OCI-LY7 (cell line): ENCODE data around the gene MVK.

Experiments
- EZH2phosphoT487 ChIP-seq: fragments of 200-600 bp; sonication (generic); IDR thresholded peaks from 2 replicates; pipeline ENCODE4 v1.6.1; 2018; ENCODE audit warnings: low read depth, borderline replicate concordance, mild to moderate bottlenecking, mixed run types, antibody characterized with exemption, low read length, moderate library complexity, mixed read lengths
- TF ChIP-seq, protein P1 (sequence below): fragments of 200-600 bp; sonication (generic); conservative IDR thresholded peaks from 2 replicates; pipeline ENCODE4 v1.5.1; 2014; ENCODE audit warnings: mild to moderate bottlenecking, antibody characterized with exemption, low read length, moderate library complexity, mixed read lengths

DNA sequence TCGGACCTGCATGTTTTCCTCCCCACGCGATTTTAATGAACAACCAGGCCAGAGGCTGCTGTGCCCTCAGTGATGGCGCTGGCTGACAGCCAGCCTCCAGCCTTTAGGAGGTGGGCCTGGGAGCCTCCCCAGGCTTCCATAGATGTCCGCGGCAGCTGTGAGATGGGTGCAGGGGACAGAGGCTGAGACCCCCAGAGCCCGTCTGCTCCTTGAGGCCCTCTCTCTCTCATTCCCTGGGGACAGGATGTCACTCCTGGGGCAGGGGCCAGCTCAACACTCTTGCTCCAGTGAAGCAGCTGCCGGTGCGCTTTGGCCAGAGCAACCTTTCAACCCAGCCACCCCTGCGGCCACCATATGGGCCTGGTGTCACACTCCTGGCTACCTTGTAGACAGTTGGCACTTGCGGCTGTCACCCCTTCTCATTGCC is 24.8 kb downstream of the MVK start:
- TF ChIP-seq, protein P1, sequence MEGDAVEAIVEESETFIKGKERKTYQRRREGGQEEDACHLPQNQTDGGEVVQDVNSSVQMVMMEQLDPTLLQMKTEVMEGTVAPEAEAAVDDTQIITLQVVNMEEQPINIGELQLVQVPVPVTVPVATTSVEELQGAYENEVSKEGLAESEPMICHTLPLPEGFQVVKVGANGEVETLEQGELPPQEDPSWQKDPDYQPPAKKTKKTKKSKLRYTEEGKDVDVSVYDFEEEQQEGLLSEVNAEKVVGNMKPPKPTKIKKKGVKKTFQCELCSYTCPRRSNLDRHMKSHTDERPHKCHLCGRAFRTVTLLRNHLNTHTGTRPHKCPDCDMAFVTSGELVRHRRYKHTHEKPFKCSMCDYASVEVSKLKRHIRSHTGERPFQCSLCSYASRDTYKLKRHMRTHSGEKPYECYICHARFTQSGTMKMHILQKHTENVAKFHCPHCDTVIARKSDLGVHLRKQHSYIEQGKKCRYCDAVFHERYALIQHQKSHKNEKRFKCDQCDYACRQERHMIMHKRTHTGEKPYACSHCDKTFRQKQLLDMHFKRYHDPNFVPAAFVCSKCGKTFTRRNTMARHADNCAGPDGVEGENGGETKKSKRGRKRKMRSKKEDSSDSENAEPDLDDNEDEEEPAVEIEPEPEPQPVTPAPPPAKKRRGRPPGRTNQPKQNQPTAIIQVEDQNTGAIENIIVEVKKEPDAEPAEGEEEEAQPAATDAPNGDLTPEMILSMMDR: no peak
- no peak for TF ChIP-seq EZH2phosphoT487
